ENCODE data around the gene ATRNL1. TPM values are rescaled to one million over a fixed set of nuclear protein-coding genes. Genes with fewer than 3 reads are reported as not detected.

Gene ATRNL1
- polyA plus RNA-seq, 1 of the 3 experiments (the other 2 are of a cell fraction) = 0.67 TPM

DNA sequence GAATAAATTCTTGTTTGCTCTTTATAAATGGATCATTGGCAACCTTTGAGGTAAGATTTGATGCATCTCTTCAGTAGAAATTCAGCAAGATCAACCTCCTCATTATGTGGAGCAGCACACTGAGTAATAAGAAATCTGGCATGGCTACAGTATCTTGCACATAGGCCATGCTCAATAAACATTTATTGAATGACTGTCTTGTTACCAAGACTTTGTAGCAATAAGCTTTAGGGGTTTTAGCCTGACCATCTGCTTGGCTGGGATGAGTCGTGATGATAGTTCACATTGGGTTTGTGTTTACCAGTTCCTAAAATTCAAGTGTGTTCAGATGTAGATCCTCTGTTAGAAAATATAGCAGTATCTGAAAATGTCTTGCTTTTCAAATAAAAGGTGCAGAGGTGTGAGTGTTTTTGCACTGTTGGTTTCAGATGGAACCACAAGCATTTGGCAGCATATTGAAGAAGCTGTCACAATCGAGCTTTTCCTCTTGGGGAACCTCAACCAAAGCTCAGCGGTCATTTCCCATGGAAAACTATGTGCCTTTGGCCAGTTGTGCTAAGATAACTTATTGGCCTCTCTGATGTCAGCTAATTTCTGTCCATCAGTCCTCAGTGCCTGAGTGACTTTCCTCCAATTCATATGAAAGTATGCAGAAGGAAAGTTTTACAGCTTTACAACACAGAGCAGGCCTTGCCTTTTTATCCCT is 737.3 kb downstream of the ATRNL1 start:
- Histone ChIP-seq H3K4me2 (no peak overlapping the region), H4K20me1 (ENCODE audit: insufficient read depth) (no peaks in the 10 kb centered on the region), H3K9ac (no peak overlapping the region), H2AFZ (ENCODE audit: low read depth) (no peak overlapping the region), H3F3A (replicated peaks; ENCODE audit: insufficient read depth) (no peaks in the 10 kb centered on the region), H3K4me1 (ENCODE audit: control insufficient read depth in 1 of 2, insufficient read depth in 2 of 2, low read depth in 1 of 2, low read length in 1 of 2) (no peaks in the 10 kb centered on the region), H3K36me3 (replicated peaks in 1 of 2; ENCODE audit: control insufficient read depth in 1 of 2, insufficient read depth in 2 of 2, low read length in 1 of 2) (no peaks in the 10 kb centered on the region), H3K4me3 (ENCODE audit: low read depth in 2 of 2, low read length in 1 of 2) (no peak overlapping the region), H3K9me2 (no peaks in the 10 kb centered on the region), H3K27ac (ENCODE audit: low read depth in 2 of 2, low read length in 1 of 2) (no peak overlapping the region), H3K27me3 (ENCODE audit: insufficient read depth) (no peaks in the 10 kb centered on the region), H3K9me3 (no peaks in the 10 kb centered on the region), H3K79me2 (ENCODE audit: insufficient read depth) (no peaks in the 10 kb centered on the region)
- 64% methylated on average over 3 of the region's 3 CpGs for WGBS (ENCODE audit: low lambda C conversion rate)
- no peak for DNase-seq
- ChIA-PET POLR2A (no interaction called here), CTCF (interaction anchor here (0.6 to 2.4 kb wide), 5 partner anchors 8 to 457 kb away, joined by 3 to 8 read pairs (median 3); no protein-coding TSS in a partner anchor)
- TF ChIP-seq, protein P1, sequence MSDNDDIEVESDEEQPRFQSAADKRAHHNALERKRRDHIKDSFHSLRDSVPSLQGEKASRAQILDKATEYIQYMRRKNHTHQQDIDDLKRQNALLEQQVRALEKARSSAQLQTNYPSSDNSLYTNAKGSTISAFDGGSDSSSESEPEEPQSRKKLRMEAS (IDR thresholded peaks at IDR 0.05; ENCODE audit: low read depth) = no peak
- TF ChIP-seq RFX5 (IDR thresholded peaks at IDR 0.05; ENCODE audit: low read length) (no peak), EZH2phosphoT487 (IDR thresholded peaks at IDR 0.05; ENCODE audit: borderline replicate concordance, low read depth) (no peak), POLR2AphosphoS5 (IDR thresholded peaks at IDR 0.05; ENCODE audit: low read depth, low read length) (no peak), FOXJ3 (CRISPR knock-in tag; IDR thresholded peaks at IDR 0.05) (no peak), YY1 (IDR thresholded peaks at IDR 0.05; ENCODE audit: low read depth) (no peak), MEF2A (IDR thresholded peaks at IDR 0.05; ENCODE audit: borderline replicate concordance, low read depth) (no peak), CHD2 (IDR thresholded peaks at IDR 0.05; ENCODE audit: low read length, partially characterized antibody) (no peak), NFIC (IDR thresholded peaks at IDR 0.05; ENCODE audit: borderline replicate concordance) (no peak), TAF1 (IDR thresholded peaks at IDR 0.05; ENCODE audit: borderline replicate concordance, low read depth, low read length) (no peak), SIN3A (IDR thresholded peaks at IDR 0.05; ENCODE audit: borderline replicate concordance, low read depth, low read length) (no peak), RCOR1 (IDR thresholded peaks at IDR 0.05; ENCODE audit: low read length) (no peak), JUND (IDR thresholded peaks at IDR 0.05) (no peak), RXRA (IDR thresholded peaks at IDR 0.05; ENCODE audit: borderline replicate concordance, low read depth) (no peak)
- TF ChIP-seq, protein P2, sequence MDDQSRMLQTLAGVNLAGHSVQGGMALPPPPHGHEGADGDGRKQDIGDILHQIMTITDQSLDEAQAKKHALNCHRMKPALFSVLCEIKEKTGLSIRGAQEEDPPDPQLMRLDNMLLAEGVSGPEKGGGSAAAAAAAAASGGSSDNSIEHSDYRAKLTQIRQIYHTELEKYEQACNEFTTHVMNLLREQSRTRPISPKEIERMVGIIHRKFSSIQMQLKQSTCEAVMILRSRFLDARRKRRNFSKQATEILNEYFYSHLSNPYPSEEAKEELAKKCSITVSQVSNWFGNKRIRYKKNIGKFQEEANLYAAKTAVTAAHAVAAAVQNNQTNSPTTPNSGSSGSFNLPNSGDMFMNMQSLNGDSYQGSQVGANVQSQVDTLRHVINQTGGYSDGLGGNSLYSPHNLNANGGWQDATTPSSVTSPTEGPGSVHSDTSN (IDR thresholded peaks at IDR 0.05) = no peak
- TF ChIP-seq, protein P3, sequence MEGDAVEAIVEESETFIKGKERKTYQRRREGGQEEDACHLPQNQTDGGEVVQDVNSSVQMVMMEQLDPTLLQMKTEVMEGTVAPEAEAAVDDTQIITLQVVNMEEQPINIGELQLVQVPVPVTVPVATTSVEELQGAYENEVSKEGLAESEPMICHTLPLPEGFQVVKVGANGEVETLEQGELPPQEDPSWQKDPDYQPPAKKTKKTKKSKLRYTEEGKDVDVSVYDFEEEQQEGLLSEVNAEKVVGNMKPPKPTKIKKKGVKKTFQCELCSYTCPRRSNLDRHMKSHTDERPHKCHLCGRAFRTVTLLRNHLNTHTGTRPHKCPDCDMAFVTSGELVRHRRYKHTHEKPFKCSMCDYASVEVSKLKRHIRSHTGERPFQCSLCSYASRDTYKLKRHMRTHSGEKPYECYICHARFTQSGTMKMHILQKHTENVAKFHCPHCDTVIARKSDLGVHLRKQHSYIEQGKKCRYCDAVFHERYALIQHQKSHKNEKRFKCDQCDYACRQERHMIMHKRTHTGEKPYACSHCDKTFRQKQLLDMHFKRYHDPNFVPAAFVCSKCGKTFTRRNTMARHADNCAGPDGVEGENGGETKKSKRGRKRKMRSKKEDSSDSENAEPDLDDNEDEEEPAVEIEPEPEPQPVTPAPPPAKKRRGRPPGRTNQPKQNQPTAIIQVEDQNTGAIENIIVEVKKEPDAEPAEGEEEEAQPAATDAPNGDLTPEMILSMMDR (IDR thresholded peaks at IDR 0.05) = no peak
- TF ChIP-seq, protein P4, sequence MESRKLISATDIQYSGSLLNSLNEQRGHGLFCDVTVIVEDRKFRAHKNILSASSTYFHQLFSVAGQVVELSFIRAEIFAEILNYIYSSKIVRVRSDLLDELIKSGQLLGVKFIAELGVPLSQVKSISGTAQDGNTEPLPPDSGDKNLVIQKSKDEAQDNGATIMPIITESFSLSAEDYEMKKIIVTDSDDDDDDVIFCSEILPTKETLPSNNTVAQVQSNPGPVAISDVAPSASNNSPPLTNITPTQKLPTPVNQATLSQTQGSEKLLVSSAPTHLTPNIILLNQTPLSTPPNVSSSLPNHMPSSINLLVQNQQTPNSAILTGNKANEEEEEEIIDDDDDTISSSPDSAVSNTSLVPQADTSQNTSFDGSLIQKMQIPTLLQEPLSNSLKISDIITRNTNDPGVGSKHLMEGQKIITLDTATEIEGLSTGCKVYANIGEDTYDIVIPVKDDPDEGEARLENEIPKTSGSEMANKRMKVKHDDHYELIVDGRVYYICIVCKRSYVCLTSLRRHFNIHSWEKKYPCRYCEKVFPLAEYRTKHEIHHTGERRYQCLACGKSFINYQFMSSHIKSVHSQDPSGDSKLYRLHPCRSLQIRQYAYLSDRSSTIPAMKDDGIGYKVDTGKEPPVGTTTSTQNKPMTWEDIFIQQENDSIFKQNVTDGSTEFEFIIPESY (IDR thresholded peaks at IDR 0.05; ENCODE audit: borderline replicate concordance, low read depth) = no peak
- TF ChIP-seq, protein P5, sequence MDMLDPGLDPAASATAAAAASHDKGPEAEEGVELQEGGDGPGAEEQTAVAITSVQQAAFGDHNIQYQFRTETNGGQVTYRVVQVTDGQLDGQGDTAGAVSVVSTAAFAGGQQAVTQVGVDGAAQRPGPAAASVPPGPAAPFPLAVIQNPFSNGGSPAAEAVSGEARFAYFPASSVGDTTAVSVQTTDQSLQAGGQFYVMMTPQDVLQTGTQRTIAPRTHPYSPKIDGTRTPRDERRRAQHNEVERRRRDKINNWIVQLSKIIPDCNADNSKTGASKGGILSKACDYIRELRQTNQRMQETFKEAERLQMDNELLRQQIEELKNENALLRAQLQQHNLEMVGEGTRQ (IDR thresholded peaks at IDR 0.05; ENCODE audit: borderline replicate concordance, low read depth, low read length) = no peak
